ENCODE data around the gene FMNL2. TPM values are rescaled to one million over a fixed set of nuclear protein-coding genes. Genes with fewer than 3 reads are reported as not detected.

Gene FMNL2
- polyA plus RNA-seq, 3 donors from 2014 or later = 0.08 TPM; not detected in 2

GRCh38 chr2:152496371-152496770 lies 161.4 kb downstream of the FMNL2 start:
- no peaks in the 10 kb centered on the region for H3K4me1 Mint-ChIP-seq
- no peak for DNase-seq
- H3K27ac Mint-ChIP-seq = no peak overlapping the region
- no peaks in the 10 kb centered on the region for H3K9me3 Mint-ChIP-seq
- no peaks in the 10 kb centered on the region for H3K36me3 Mint-ChIP-seq
- peaks cover 3 to 7% (median 7%) of the 10 kb centered on the region in 3 donors for H3K27me3 Mint-ChIP-seq (ENCODE audit: low read depth in 3 of 3)
- H3K4me3 Mint-ChIP-seq = no peak overlapping the region

- H3K36me3 Mint-ChIP-seq = no peaks in the 10 kb centered on the region
- no peaks in the 10 kb centered on the region for H3K9me3 Mint-ChIP-seq
- no peak overlapping the region for H3K4me3 Mint-ChIP-seq
- no peaks in the 10 kb centered on the region for H3K4me1 Mint-ChIP-seq
- DNase-seq = no peak
- H3K27ac Mint-ChIP-seq = no peak overlapping the region
- H3K27me3 Mint-ChIP-seq (ENCODE audit: low read depth in 3 of 3) = peaks cover 5 to 13% (median 7%) of the 10 kb centered on the region in 3 donors
Observed at GRCh38 chr2:152497481-152498052, 162.6 kb downstream of the FMNL2 start.

- Mint-ChIP-seq H3K9me3 (no peaks in the 10 kb centered on the region), H3K4me1 (no peaks in the 10 kb centered on the region), H3K27me3 (ENCODE audit: low read depth in 3 of 3) (peaks cover 3 to 10% (median 6%) of the 10 kb centered on the region in 3 donors), H3K36me3 (no peaks in the 10 kb centered on the region), H3K27ac (no peak overlapping the region), H3K4me3 (no peak overlapping the region)
- no peak for DNase-seq
Observed at GRCh38 chr2:152499331-152499816, 164.4 kb downstream of the FMNL2 start.

GRCh38 chr2:152499896-152500735 lies 165.1 kb downstream of the FMNL2 start:
- Mint-ChIP-seq H3K9me3 (no peaks in the 10 kb centered on the region), H3K36me3 (no peaks in the 10 kb centered on the region), H3K27me3 (ENCODE audit: low read depth in 3 of 3) (peaks cover 3 to 10% (median 6%) of the 10 kb centered on the region in 3 donors), H3K4me3 (no peak overlapping the region), H3K27ac (no peak overlapping the region), H3K4me1 (no peaks in the 10 kb centered on the region)
- DNase-seq = no peak

- Mint-ChIP-seq H3K27ac (no peak overlapping the region), H3K36me3 (no peaks in the 10 kb centered on the region), H3K4me3 (no peak overlapping the region), H3K9me3 (no peaks in the 10 kb centered on the region), H3K27me3 (ENCODE audit: low read depth in 3 of 3) (peaks cover 3 to 10% (median 5%) of the 10 kb centered on the region in 3 donors), H3K4me1 (no peaks in the 10 kb centered on the region)
- DNase-seq = no peak
Observed at GRCh38 chr2:152500772-152501171, 165.8 kb downstream of the FMNL2 start.

- Mint-ChIP-seq H3K4me1 (no peaks in the 10 kb centered on the region), H3K27ac (no peak overlapping the region), H3K4me3 (no peak overlapping the region), H3K36me3 (no peaks in the 10 kb centered on the region), H3K27me3 (ENCODE audit: low read depth in 3 of 3) (peaks cover 3 to 6% (median 3%) of the 10 kb centered on the region in 3 donors), H3K9me3 (no peaks in the 10 kb centered on the region)
- no peak for DNase-seq
Observed at GRCh38 chr2:152501666-152502065, 166.7 kb downstream of the FMNL2 start.

GRCh38 chr2:152504618-152505017 lies 169.6 kb downstream of the FMNL2 start:
- Mint-ChIP-seq H3K4me1 (no peaks in the 10 kb centered on the region), H3K4me3 (no peak overlapping the region), H3K27ac (no peak overlapping the region), H3K27me3 (ENCODE audit: low read depth in 3 of 3) (peaks cover 2 to 6% (median 3%) of the 10 kb centered on the region in 3 donors), H3K9me3 (no peaks in the 10 kb centered on the region), H3K36me3 (no peaks in the 10 kb centered on the region)
- no peak for DNase-seq

GRCh38 chr2:152505495-152505906 lies 170.5 kb downstream of the FMNL2 start:
- no peak for DNase-seq
- no peak overlapping the region for H3K4me3 Mint-ChIP-seq
- H3K4me1 Mint-ChIP-seq = no peaks in the 10 kb centered on the region
- H3K9me3 Mint-ChIP-seq = no peaks in the 10 kb centered on the region
- no peaks in the 10 kb centered on the region for H3K36me3 Mint-ChIP-seq
- H3K27me3 Mint-ChIP-seq (ENCODE audit: low read depth in 3 of 3) = peaks cover 2 to 8% (median 3%) of the 10 kb centered on the region in 3 donors
- H3K27ac Mint-ChIP-seq = no peak overlapping the region

- no peak overlapping the region for H3K4me3 Mint-ChIP-seq
- no peak for DNase-seq
- H3K27ac Mint-ChIP-seq = no peak overlapping the region
- H3K4me1 Mint-ChIP-seq = no peaks in the 10 kb centered on the region
- H3K36me3 Mint-ChIP-seq = no peaks in the 10 kb centered on the region
- no peaks in the 10 kb centered on the region for H3K9me3 Mint-ChIP-seq
- H3K27me3 Mint-ChIP-seq (ENCODE audit: low read depth in 3 of 3) = peaks cover 2 to 11% (median 3%) of the 10 kb centered on the region in 3 donors
Observed at GRCh38 chr2:152506843-152507242, 171.9 kb downstream of the FMNL2 start.

- Mint-ChIP-seq H3K27ac (no peak overlapping the region), H3K36me3 (no peaks in the 10 kb centered on the region), H3K4me1 (no peaks in the 10 kb centered on the region), H3K4me3 (no peak overlapping the region), H3K9me3 (no peaks in the 10 kb centered on the region), H3K27me3 (ENCODE audit: low read depth in 3 of 3) (peaks cover 1 to 6% (median 2%) of the 10 kb centered on the region in 3 donors)
- DNase-seq = no peak
Observed at GRCh38 chr2:152507907-152508306, 172.9 kb downstream of the FMNL2 start.

- Mint-ChIP-seq H3K27ac (no peak overlapping the region), H3K4me3 (no peak overlapping the region), H3K9me3 (no peaks in the 10 kb centered on the region), H3K36me3 (no peaks in the 10 kb centered on the region), H3K27me3 (ENCODE audit: low read depth in 3 of 3) (peaks cover under 1 to 6% (median 1%) of the 10 kb centered on the region in 3 donors), H3K4me1 (no peaks in the 10 kb centered on the region)
- DNase-seq = no peak
Observed at GRCh38 chr2:152508446-152508845, 173.5 kb downstream of the FMNL2 start.

- H3K4me1 Mint-ChIP-seq = no peaks in the 10 kb centered on the region
- DNase-seq = no peak
- H3K36me3 Mint-ChIP-seq = no peaks in the 10 kb centered on the region
- peaks cover 0 to 6% (median 1%) of the 10 kb centered on the region in 3 donors for H3K27me3 Mint-ChIP-seq (ENCODE audit: low read depth in 3 of 3)
- H3K4me3 Mint-ChIP-seq = no peak overlapping the region
- no peaks in the 10 kb centered on the region for H3K9me3 Mint-ChIP-seq
- no peak overlapping the region for H3K27ac Mint-ChIP-seq
Observed at GRCh38 chr2:152509772-152510491, 175.0 kb downstream of the FMNL2 start.

GRCh38 chr2:152510621-152511020 lies 175.6 kb downstream of the FMNL2 start:
- no peak overlapping the region for H3K4me3 Mint-ChIP-seq
- H3K27ac Mint-ChIP-seq = no peak overlapping the region
- no peaks in the 10 kb centered on the region for H3K36me3 Mint-ChIP-seq
- no peaks in the 10 kb centered on the region for H3K9me3 Mint-ChIP-seq
- no peaks in the 10 kb centered on the region for H3K4me1 Mint-ChIP-seq
- H3K27me3 Mint-ChIP-seq (ENCODE audit: low read depth in 3 of 3) = peaks cover 0 to 6% (median 3%) of the 10 kb centered on the region in 3 donors
- DNase-seq = no peak

GRCh38 chr2:152511981-152512380 lies 177.0 kb downstream of the FMNL2 start:
- H3K27me3 Mint-ChIP-seq (ENCODE audit: low read depth in 3 of 3) = peaks cover 0 to 6% (median 3%) of the 10 kb centered on the region in 3 donors
- H3K4me3 Mint-ChIP-seq = no peak overlapping the region
- H3K9me3 Mint-ChIP-seq = no peaks in the 10 kb centered on the region
- H3K27ac Mint-ChIP-seq = no peak overlapping the region
- H3K36me3 Mint-ChIP-seq = no peaks in the 10 kb centered on the region
- DNase-seq = no peak
- no peaks in the 10 kb centered on the region for H3K4me1 Mint-ChIP-seq
